HuH-7.5 (cell line): Measurements from ENCODE around the gene LIPG.

Experiments
- DNase-seq: peaks from one replicate; pipeline ENCODE4 v3.0.0; 2011; ENCODE audit warnings: low spot score

Gene LIPG

GRCh38 chr18:49612515-49613033, 50.7 kb downstream of the LIPG start:
- DNase-seq, result no peak

GRCh38 chr18:49613141-49613640, 51.3 kb downstream of the LIPG start:
- DNase-seq, result no peak

- no peak for DNase-seq
These were observed 51.8 kb downstream of the LIPG start for GRCh38 chr18:49613641-49614151.

- no peak for DNase-seq
These were observed 54.9 kb downstream of the LIPG start for GRCh38 chr18:49616618-49617328.

GRCh38 chr18:49617329-49617695, 55.5 kb downstream of the LIPG start:
- DNase-seq, result no peak

- DNase-seq, result no peak
These were observed 56.0 kb downstream of the LIPG start for GRCh38 chr18:49617865-49618264.

- no peak for DNase-seq
These were observed 57.2 kb downstream of the LIPG start for GRCh38 chr18:49618742-49619681.

GRCh38 chr18:49619801-49620200, 57.9 kb downstream of the LIPG start:
- no peak for DNase-seq

- no peak for DNase-seq
These were observed 59.4 kb downstream of the LIPG start for GRCh38 chr18:49621301-49621700.

- no peak for DNase-seq
These were observed 60.0 kb downstream of the LIPG start for GRCh38 chr18:49621717-49622351.

- no peak for DNase-seq
These were observed 61.7 kb downstream of the LIPG start for GRCh38 chr18:49623571-49623970.

- DNase-seq, result no peak
These were observed 63.3 kb downstream of the LIPG start for GRCh38 chr18:49625021-49625691.

GRCh38 chr18:49626842-49627467, 65.1 kb downstream of the LIPG start:
- DNase-seq, result no peak

- DNase-seq, result no peak
These were observed 66.3 kb downstream of the LIPG start for GRCh38 chr18:49628119-49628518.

GRCh38 chr18:49628881-49629795, 67.3 kb downstream of the LIPG start:
- no peak for DNase-seq

- peak; percentile 46 for DNase-seq
These were observed 68.4 kb downstream of the LIPG start for GRCh38 chr18:49630246-49630699.

- no peak for DNase-seq
These were observed 69.4 kb downstream of the LIPG start for GRCh38 chr18:49631146-49631866.

GRCh38 chr18:49632588-49632987, 70.7 kb downstream of the LIPG start:
- no peak for DNase-seq

GRCh38 chr18:49638209-49638785, 76.4 kb downstream of the LIPG start:
- DNase-seq, result no peak
